AG04450 (cell line): ENCODE data around the gene CAP2. TPM values are rescaled to one million over a fixed set of nuclear protein-coding genes. Genes with fewer than 3 reads are reported as not detected.
A peak's percentile ranks its signal among the peaks of the same experiment; 100 is the strongest.

Source experiments
- CTCF ChIA-PET: fragments of 300-600, 350-600 bp; formaldehyde crosslinking; extraction: SDS; loops from one replicate; lab custom pipeline; 2022; ENCODE audit warnings: antibody characterized with exemption, inconsistent platforms; lab: Charles Lee
- POLR2A ChIA-PET: fragments of 350-600 bp; formaldehyde crosslinking; extraction: SDS; loops from one replicate; lab custom pipeline; 2021; ENCODE audit warnings: antibody characterized with exemption, inconsistent platforms; lab: Yijun Ruan, JAX
- DNase-seq: peaks from one replicate; pipeline ENCODE4 v3.0.0-alpha.2; 2011; ENCODE audit warnings: low read depth, low spot score
- H3K27ac ChIP-seq: one replicate; pipeline ENCODE4 v1.5.1; 2012; ENCODE audit warnings: low read depth, low read length, control low read depth
- H3K27me3 ChIP-seq: one replicate; pipeline ENCODE4 v1.6.0; 2012; ENCODE audit warnings: low read length; ENCODE audit not compliant: control insufficient read depth, insufficient read depth
- H3K4me3 ChIP-seq: 2 replicates; pipeline ENCODE4 v1.5.1; 2011; ENCODE audit warnings: mild to moderate bottlenecking, low read depth, low read length, control low read depth
- H3K9me3 ChIP-seq: 2 replicates; pipeline ENCODE4 v1.5.1; 2012; ENCODE audit warnings: low read length; ENCODE audit not compliant: control insufficient read depth, insufficient read depth
- polyA plus RNA-seq: library from polyadenylated mRNA; depleted of rRNA; stranded (reverse); fragments of >200 nt; gene quantifications from 2 replicates; pipeline ENCODE4 v1.2.3, GENCODE V29; 2011
- TF ChIP-seq, protein P1 (sequence below): IDR thresholded peaks from 2 replicates; pipeline ENCODE4 v1.5.1; 2011; ENCODE audit warnings: low read depth, low read length, control low read depth, inconsistent platforms

The CAP2 gene
- polyA plus RNA-seq, 1 experiment = 74.4 TPM

DNA sequence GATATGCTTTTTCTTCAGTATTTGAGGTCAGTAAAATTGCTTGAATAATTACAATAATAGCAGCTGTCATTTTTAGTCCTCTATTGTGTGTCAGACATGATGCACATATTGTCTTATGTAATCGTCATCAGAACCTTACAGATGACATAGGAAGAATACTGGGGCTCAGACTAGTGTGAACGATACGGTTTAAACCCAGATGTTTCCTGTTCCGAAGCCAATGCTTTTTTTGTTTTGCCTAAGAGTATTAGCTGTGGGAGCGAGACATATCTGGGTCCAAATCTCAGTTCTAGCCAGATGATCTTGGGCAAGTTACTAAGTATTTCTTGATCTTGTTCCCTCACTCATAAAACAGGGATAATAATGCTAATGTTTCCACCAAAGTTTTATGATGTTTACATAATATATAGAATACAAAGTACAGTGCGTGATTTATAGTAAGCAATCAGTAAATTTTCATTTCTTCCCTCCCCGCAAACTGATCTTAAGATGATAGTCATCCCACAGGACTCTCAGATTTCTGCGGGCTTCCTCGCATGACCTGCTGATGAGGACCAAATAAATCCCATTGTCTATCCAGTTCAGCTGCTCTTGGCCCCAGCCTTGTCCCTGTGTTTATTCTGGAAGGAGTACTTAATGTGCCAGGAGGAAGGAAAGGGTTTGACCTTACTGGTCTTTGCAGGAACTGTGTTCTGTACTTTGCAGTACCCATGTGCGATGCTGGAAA lies 98.2 kb downstream of the CAP2 start:
- H3K9me3 ChIP-seq = no peaks in the 10 kb centered on the region
- H3K27me3 ChIP-seq = no peaks in the 10 kb centered on the region
- POLR2A ChIA-PET = no interaction called here
- CTCF ChIA-PET = no interaction called here
- no peak for DNase-seq
- H3K27ac ChIP-seq = no peak overlapping the region
- TF ChIP-seq, protein P1, sequence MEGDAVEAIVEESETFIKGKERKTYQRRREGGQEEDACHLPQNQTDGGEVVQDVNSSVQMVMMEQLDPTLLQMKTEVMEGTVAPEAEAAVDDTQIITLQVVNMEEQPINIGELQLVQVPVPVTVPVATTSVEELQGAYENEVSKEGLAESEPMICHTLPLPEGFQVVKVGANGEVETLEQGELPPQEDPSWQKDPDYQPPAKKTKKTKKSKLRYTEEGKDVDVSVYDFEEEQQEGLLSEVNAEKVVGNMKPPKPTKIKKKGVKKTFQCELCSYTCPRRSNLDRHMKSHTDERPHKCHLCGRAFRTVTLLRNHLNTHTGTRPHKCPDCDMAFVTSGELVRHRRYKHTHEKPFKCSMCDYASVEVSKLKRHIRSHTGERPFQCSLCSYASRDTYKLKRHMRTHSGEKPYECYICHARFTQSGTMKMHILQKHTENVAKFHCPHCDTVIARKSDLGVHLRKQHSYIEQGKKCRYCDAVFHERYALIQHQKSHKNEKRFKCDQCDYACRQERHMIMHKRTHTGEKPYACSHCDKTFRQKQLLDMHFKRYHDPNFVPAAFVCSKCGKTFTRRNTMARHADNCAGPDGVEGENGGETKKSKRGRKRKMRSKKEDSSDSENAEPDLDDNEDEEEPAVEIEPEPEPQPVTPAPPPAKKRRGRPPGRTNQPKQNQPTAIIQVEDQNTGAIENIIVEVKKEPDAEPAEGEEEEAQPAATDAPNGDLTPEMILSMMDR = no peak
- no peak overlapping the region for H3K4me3 ChIP-seq

DNA sequence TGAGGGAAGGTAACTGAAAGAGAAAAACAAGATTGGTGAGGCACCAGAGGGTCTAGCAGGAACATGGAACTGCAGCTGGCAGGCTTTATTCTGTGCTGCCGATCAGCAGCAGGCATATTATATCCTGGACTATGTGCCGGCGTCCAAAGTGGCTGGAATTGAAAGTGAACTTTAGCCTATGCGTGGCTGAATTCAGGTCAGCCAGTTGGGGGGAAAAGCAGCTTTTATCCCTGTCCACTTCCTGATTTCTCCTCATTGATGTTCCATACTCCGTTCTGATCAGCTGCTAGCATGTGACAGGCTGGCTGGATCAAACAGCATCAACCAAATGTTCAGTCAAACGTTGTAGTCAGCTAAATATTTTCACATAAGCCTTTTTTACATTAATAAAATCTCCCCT lies 99.0 kb downstream of the CAP2 start:
- CTCF ChIA-PET = interaction anchor here (1.0 to 2.0 kb wide), 2 partner anchors 12 to 223 kb away, joined by 3 to 11 read pairs; no protein-coding TSS in a partner anchor
- POLR2A ChIA-PET = no interaction called here
- H3K27me3 ChIP-seq = no peaks in the 10 kb centered on the region
- H3K4me3 ChIP-seq = no peak overlapping the region
- TF ChIP-seq, protein P1 = no peak
- no peaks in the 10 kb centered on the region for H3K9me3 ChIP-seq
- no peak overlapping the region for H3K27ac ChIP-seq
- no peak for DNase-seq

DNA sequence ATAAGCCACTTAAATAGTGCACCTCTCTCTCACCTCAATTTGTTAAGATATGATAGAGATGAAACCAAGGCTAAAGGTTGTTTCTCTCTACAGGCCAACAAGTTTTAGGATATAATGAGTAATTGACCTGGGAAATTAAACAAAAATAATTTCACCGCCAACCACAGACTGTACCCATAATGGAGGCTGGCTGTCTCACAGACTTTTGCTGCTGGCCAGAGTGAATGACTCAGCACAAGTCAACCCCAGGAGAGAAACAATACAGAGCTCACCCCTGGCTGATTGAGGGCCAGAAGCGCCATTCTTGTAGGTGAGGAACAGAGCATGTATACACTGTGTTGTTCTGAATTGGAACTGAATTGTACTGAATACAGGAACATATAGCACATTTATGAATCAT lies 99.9 kb downstream of the CAP2 start:
- CTCF ChIA-PET = interaction anchor here (2.0 kb wide), 1 partner anchor 11 kb away, joined by 11 read pairs; no protein-coding TSS in a partner anchor
- H3K9me3 ChIP-seq = no peaks in the 10 kb centered on the region
- H3K4me3 ChIP-seq = no peak overlapping the region
- TF ChIP-seq, protein P1 = no peak
- peak overlapping the region; percentile 63 for H3K27ac ChIP-seq
- POLR2A ChIA-PET = interaction anchor here (0.6 kb wide), 2 partner anchors 19 to 637 kb away, joined by 3 to 5 read pairs; no protein-coding TSS in a partner anchor
- peak; percentile 30 for DNase-seq
- no peaks in the 10 kb centered on the region for H3K27me3 ChIP-seq

DNA sequence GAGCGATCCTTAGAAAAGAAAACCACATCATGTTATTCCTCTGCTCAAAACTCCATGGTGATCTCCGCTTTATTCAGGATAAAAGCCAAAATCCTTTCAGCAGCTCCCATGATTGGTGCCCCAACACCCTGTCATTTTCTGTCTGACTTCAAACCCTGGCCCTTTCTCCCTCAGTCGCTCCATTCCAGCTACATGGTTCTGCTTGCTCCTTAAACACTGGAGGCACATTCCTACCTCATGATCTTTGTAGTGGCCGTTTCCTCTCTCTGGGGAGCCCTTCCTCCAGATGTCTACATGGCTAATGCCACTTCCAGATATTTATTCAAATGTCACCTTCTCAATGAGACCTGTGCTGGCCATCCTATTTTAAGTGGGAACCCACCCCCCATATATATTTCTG lies 100.8 kb downstream of the CAP2 start:
- CTCF ChIA-PET = interaction anchor here (1.0 to 2.0 kb wide), 2 partner anchors 11 kb away, joined by 6 to 11 read pairs; no protein-coding TSS in a partner anchor

More for the DNA sequence above, 100.8 kb downstream of the CAP2 start:
- Histone ChIP-seq H3K9me3 (no peaks in the 10 kb centered on the region), H3K27me3 (no peaks in the 10 kb centered on the region), H3K27ac (no peak overlapping the region), H3K4me3 (no peak overlapping the region)
- POLR2A ChIA-PET = no interaction called here
- TF ChIP-seq, protein P1 = no peak
- DNase-seq = no peak
